Esophagus mucosa (tissue), 1 donor: ENCODE measurements around the gene CLASP2. TPM values are rescaled to one million over a fixed set of nuclear protein-coding genes. Genes with fewer than 3 reads are reported as not detected.
"Not testable (repeated sequence)": the region's sequence is repeated elsewhere in the genome, so short reads cannot be mapped to it uniquely, and the experiment has no call there.

Experiments used
- ATAC-seq: fragments of 200-7000 bp; cut with Tn5 transposase; one replicate; pipeline ENCODE4 v1.9.1; 2020
- total RNA-seq: library from RNA; stranded (reverse); gene quantifications from one replicate; pipeline ENCODE4 v1.2.4, GENCODE V29; 2023
- donor health status: DM: yes; HTN: yes; CAD: no.

CLASP2 gene
- total RNA-seq, 1 donor from 2014 or later: 30.2 TPM

GRCh38 chr3:33687406-33688010 lies 30.5 kb downstream of the CLASP2 start:
- ATAC-seq: no peak

GRCh38 chr3:33682770-33683169 lies 35.3 kb downstream of the CLASP2 start:
- ATAC-seq: no peak

- ATAC-seq: no peak
These were observed 36.4 kb downstream of the CLASP2 start for GRCh38 chr3:33681667-33682066.

GRCh38 chr3:33678073-33678472 lies 40.0 kb downstream of the CLASP2 start:
- no peak for ATAC-seq

GRCh38 chr3:33673436-33673835 lies 44.6 kb downstream of the CLASP2 start:
- not testable (repeated sequence) for ATAC-seq

- no peak for ATAC-seq
These were observed 49.4 kb downstream of the CLASP2 start for GRCh38 chr3:33668618-33669017.

GRCh38 chr3:33665294-33665693 lies 52.8 kb downstream of the CLASP2 start:
- no peak for ATAC-seq

- no peak for ATAC-seq
These were observed 53.9 kb downstream of the CLASP2 start for GRCh38 chr3:33664195-33664594.

- ATAC-seq: no peak
These were observed 55.0 kb downstream of the CLASP2 start for GRCh38 chr3:33663042-33663441.

GRCh38 chr3:33659856-33660434 lies 58.1 kb downstream of the CLASP2 start:
- ATAC-seq: no peak

GRCh38 chr3:33658991-33659848 lies 58.8 kb downstream of the CLASP2 start:
- peak; percentile 73 for ATAC-seq

GRCh38 chr3:33658621-33658990 lies 59.4 kb downstream of the CLASP2 start:
- no peak for ATAC-seq

GRCh38 chr3:33658039-33658438 lies 60.0 kb downstream of the CLASP2 start:
- ATAC-seq: no peak

- ATAC-seq: no peak
These were observed 65.3 kb downstream of the CLASP2 start for GRCh38 chr3:33652736-33653135.

- ATAC-seq: not testable (repeated sequence)
These were observed 67.0 kb downstream of the CLASP2 start for GRCh38 chr3:33651101-33651500.

- no peak for ATAC-seq
These were observed 67.6 kb downstream of the CLASP2 start for GRCh38 chr3:33650495-33650894.

- no peak for ATAC-seq
These were observed 69.3 kb downstream of the CLASP2 start for GRCh38 chr3:33648793-33649192.

- ATAC-seq: no peak
These were observed 71.6 kb downstream of the CLASP2 start for GRCh38 chr3:33646406-33646805.

- ATAC-seq: peak; percentile 59
These were observed 72.9 kb downstream of the CLASP2 start for GRCh38 chr3:33645060-33645647.

- ATAC-seq: no peak
These were observed 73.5 kb downstream of the CLASP2 start for GRCh38 chr3:33644582-33644981.

GRCh38 chr3:33642806-33643205 lies 75.2 kb downstream of the CLASP2 start:
- ATAC-seq: no peak

- ATAC-seq: no peak
These were observed 78.2 kb downstream of the CLASP2 start for GRCh38 chr3:33639889-33640288.

GRCh38 chr3:33637482-33637881 lies 80.6 kb downstream of the CLASP2 start:
- ATAC-seq: no peak
